MCF 10A (cell line): ENCODE data around the gene CPZ. TPM values are rescaled to one million over a fixed set of nuclear protein-coding genes. Genes with fewer than 3 reads are reported as not detected.

Experiments used
- BruUV-seq: library from RNA; stranded (reverse); fragments of 400-500 nt; replicated peaks from 2 replicates; lab custom pipeline; 2021; lab: Mats Ljungman, UMichigan
- CTCF ChIA-PET: fragments of 300-600 bp; sonication (Branson Sonifier 250); formaldehyde crosslinking; extraction: SDS; loops from one replicate; lab custom pipeline; 2021; ENCODE audit warnings: antibody characterized with exemption, inconsistent platforms; lab: Yijun Ruan, JAX
- POLR2A ChIA-PET: fragments of 300-600, 350-650 bp; sonication (Branson Sonifier 250); formaldehyde crosslinking; extraction: SDS; loops from one replicate; lab custom pipeline; 2020; ENCODE audit warnings: antibody characterized with exemption, inconsistent platforms; lab: Yijun Ruan, JAX
- DNase-seq: peaks from one replicate; pipeline ENCODE4 v3.0.0-alpha.2; 2018; ENCODE audit not compliant: unreplicated experiment
- H3K27ac Mint-ChIP-seq: one replicate; pipeline ENCODE4 v1.8.0; 2022; ENCODE audit warnings: mild to moderate bottlenecking, low read depth, mixed read lengths; ENCODE audit not compliant: unreplicated experiment
- H3K27me3 Mint-ChIP-seq: one replicate; pipeline ENCODE4 v1.8.0; 2022; ENCODE audit warnings: mixed read lengths; ENCODE audit not compliant: insufficient read depth, unreplicated experiment
- H3K36me3 Mint-ChIP-seq: one replicate; pipeline ENCODE4 v1.8.0; 2022; ENCODE audit warnings: mild to moderate bottlenecking, moderate library complexity, mixed read lengths; ENCODE audit not compliant: insufficient read depth, unreplicated experiment
- H3K4me1 Mint-ChIP-seq: one replicate; pipeline ENCODE4 v1.8.0; 2022; ENCODE audit warnings: mixed read lengths; ENCODE audit not compliant: insufficient read depth, unreplicated experiment
- H3K4me3 Mint-ChIP-seq: one replicate; pipeline ENCODE4 v1.8.0; 2022; ENCODE audit warnings: mild to moderate bottlenecking, moderate library complexity, mixed read lengths; ENCODE audit not compliant: unreplicated experiment
- H3K9me3 Mint-ChIP-seq: one replicate; pipeline ENCODE4 v1.8.0; 2022; ENCODE audit warnings: mixed read lengths; ENCODE audit not compliant: unreplicated experiment
- CTCF ChIP-seq: fragments of 200-600 bp; IDR thresholded peaks from one replicate; pipeline ENCODE4 v1.8.0; 2022; ENCODE audit warnings: antibody characterized with exemption, mild to moderate bottlenecking; ENCODE audit not compliant: unreplicated experiment
- intact Hi-C: fragments of 100-400 bp; cut with micrococcal nuclease; formaldehyde crosslinking; loops from 2 replicates; pipeline ENCODE4 v1.14.1; 2022
- total RNA-seq: library from RNA; stranded (reverse); gene quantifications from 2 replicates; pipeline ENCODE4 v1.2.3, GENCODE V29; 2022

The CPZ gene
- total RNA-seq, 1 experiment from 2014 or later = not detected

GRCh38 chr4:8662776-8663175 lies 70.2 kb downstream of the CPZ start:
- no TSS peak for BruUV-seq
- Mint-ChIP-seq H3K36me3 (no peaks in the 10 kb centered on the region), H3K27ac (no peak overlapping the region), H3K4me3 (no peak overlapping the region), H3K27me3 (peaks cover 24% of the 10 kb centered on the region), H3K9me3 (no peaks in the 10 kb centered on the region), H3K4me1 (no peaks in the 10 kb centered on the region)
- ChIA-PET CTCF (interaction anchor here (0.6 kb wide), 1 partner anchor 168 kb away, joined by 3 read pairs; no protein-coding TSS in a partner anchor), POLR2A (no interaction called here)
- intact Hi-C loops = no loop called here
- no peak for DNase-seq
- no peak for TF ChIP-seq CTCF

- no peak overlapping the region for H3K4me3 Mint-ChIP-seq
- DNase-seq = no peak
- H3K36me3 Mint-ChIP-seq = no peaks in the 10 kb centered on the region
- no TSS peak for BruUV-seq
- peaks cover 38% of the 10 kb centered on the region for H3K27me3 Mint-ChIP-seq
- H3K4me1 Mint-ChIP-seq = no peaks in the 10 kb centered on the region
- peaks cover 7% of the 10 kb centered on the region for H3K9me3 Mint-ChIP-seq
- ChIA-PET CTCF (interaction anchor here (0.5 to 1.6 kb wide), 3 partner anchors 30 to 68 kb away, joined by 3 read pairs; no protein-coding TSS in a partner anchor), POLR2A (no interaction called here)
- TF ChIP-seq CTCF = no peak
- intact Hi-C loops = no loop called here
- H3K27ac Mint-ChIP-seq = no peak overlapping the region
Measured at GRCh38 chr4:8664031-8664805, 71.7 kb downstream of the CPZ start.

- H3K9me3 Mint-ChIP-seq = peaks cover 7% of the 10 kb centered on the region
- DNase-seq = no peak
- BruUV-seq = no TSS peak
- H3K27ac Mint-ChIP-seq = no peak overlapping the region
- no peak for TF ChIP-seq CTCF
- intact Hi-C loops = no loop called here
- ChIA-PET CTCF (interaction anchor here (1.6 kb wide), 1 partner anchor 58 kb away, joined by 3 read pairs; no protein-coding TSS in a partner anchor), POLR2A (no interaction called here)
- H3K27me3 Mint-ChIP-seq = peaks cover 46% of the 10 kb centered on the region
- no peak overlapping the region for H3K4me3 Mint-ChIP-seq
- no peaks in the 10 kb centered on the region for H3K36me3 Mint-ChIP-seq
- H3K4me1 Mint-ChIP-seq = no peaks in the 10 kb centered on the region
Measured at GRCh38 chr4:8664976-8665375, 72.4 kb downstream of the CPZ start.

- intact Hi-C loops = no loop called here
- TF ChIP-seq CTCF = no peak
- no peak for DNase-seq
- H3K27me3 Mint-ChIP-seq = peaks cover 48% of the 10 kb centered on the region
- no peak overlapping the region for H3K4me3 Mint-ChIP-seq
- H3K36me3 Mint-ChIP-seq = no peaks in the 10 kb centered on the region
- CTCF ChIA-PET = no interaction called here
- no TSS peak for BruUV-seq
- POLR2A ChIA-PET = interaction anchor here (0.6 kb wide), 1 partner anchor 93 kb away, joined by 3 read pairs; no protein-coding TSS in a partner anchor
- no peak overlapping the region for H3K27ac Mint-ChIP-seq
- H3K9me3 Mint-ChIP-seq = peaks cover 7% of the 10 kb centered on the region
- H3K4me1 Mint-ChIP-seq = no peaks in the 10 kb centered on the region
Measured at GRCh38 chr4:8665406-8666360, 73.1 kb downstream of the CPZ start.
